Mesenteric fat pad (tissue), 1 donor: ENCODE measurements around the gene PSME3IP1. TPM values are rescaled to one million over a fixed set of nuclear protein-coding genes. Genes with fewer than 3 reads are reported as not detected.

ENCODE experiments used
- DNase-seq: peaks from one replicate; pipeline ENCODE4 v3.0.0-alpha.2; 2020; ENCODE audit warnings: low spot score
- total RNA-seq: library from RNA; stranded (reverse); fragmentation: NEBNext Ultra II Directional; extraction: Animal tissue kit (Norgen Biotek cat#: 25700); gene quantifications from one replicate; pipeline ENCODE4 v1.2.1, GENCODE V29; 2021
- donor health status: DM: yes; HTN: yes; CAD: no.

PSME3IP1 gene
- total RNA-seq, 1 donor from 2014 or later = 61.1 TPM

GRCh38 chr16:57145046-57146021, 40.5 kb downstream of the PSME3IP1 start:
- peak; percentile 53 for DNase-seq

GRCh38 chr16:57144027-57144426, 41.8 kb downstream of the PSME3IP1 start:
- DNase-seq = peak; percentile 67

- peak; percentile 68 for DNase-seq
Measured at GRCh38 chr16:57143149-57143921, 42.5 kb downstream of the PSME3IP1 start.

GRCh38 chr16:57141822-57142631, 43.8 kb downstream of the PSME3IP1 start:
- DNase-seq = peak; percentile 67

- DNase-seq = peak; percentile 81
Measured at GRCh38 chr16:57140931-57141668, 44.7 kb downstream of the PSME3IP1 start.

- DNase-seq = no peak
Measured at GRCh38 chr16:57138281-57138935, 47.4 kb downstream of the PSME3IP1 start.

- DNase-seq = no peak
Measured at GRCh38 chr16:57137566-57138273, 48.1 kb downstream of the PSME3IP1 start.

GRCh38 chr16:57137043-57137442, 48.8 kb downstream of the PSME3IP1 start:
- DNase-seq = no peak

- no peak for DNase-seq
Measured at GRCh38 chr16:57134982-57135381, 50.9 kb downstream of the PSME3IP1 start.

- DNase-seq = no peak
Measured at GRCh38 chr16:57133886-57134285, 52.0 kb downstream of the PSME3IP1 start.

- DNase-seq = no peak
Measured at GRCh38 chr16:57133031-57133430, 52.8 kb downstream of the PSME3IP1 start.

- no peak for DNase-seq
Measured at GRCh38 chr16:57132470-57132869, 53.4 kb downstream of the PSME3IP1 start.

- DNase-seq = no peak
Measured at GRCh38 chr16:57131351-57131970, 54.4 kb downstream of the PSME3IP1 start.

GRCh38 chr16:57130950-57131321, 54.9 kb downstream of the PSME3IP1 start:
- DNase-seq = no peak

GRCh38 chr16:57128771-57129389, 57.0 kb downstream of the PSME3IP1 start:
- DNase-seq = no peak

- DNase-seq = no peak
Measured at GRCh38 chr16:57127836-57128235, 58.0 kb downstream of the PSME3IP1 start.

- no peak for DNase-seq
Measured at GRCh38 chr16:57127037-57127763, 58.6 kb downstream of the PSME3IP1 start.

GRCh38 chr16:57126411-57126810, 59.4 kb downstream of the PSME3IP1 start:
- no peak for DNase-seq
